ENCODE results near the gene SURF4.

SURF4 gene

GRCh38 chr9:133372144-133372543 lies 3.7 kb downstream of the SURF4 start:
- DNase-seq (ENCODE audit: low read depth), result no peak

GRCh38 chr9:133371261-133371711 lies 4.6 kb downstream of the SURF4 start:
- peak; percentile 46 for DNase-seq (ENCODE audit: low read depth)

DNA sequence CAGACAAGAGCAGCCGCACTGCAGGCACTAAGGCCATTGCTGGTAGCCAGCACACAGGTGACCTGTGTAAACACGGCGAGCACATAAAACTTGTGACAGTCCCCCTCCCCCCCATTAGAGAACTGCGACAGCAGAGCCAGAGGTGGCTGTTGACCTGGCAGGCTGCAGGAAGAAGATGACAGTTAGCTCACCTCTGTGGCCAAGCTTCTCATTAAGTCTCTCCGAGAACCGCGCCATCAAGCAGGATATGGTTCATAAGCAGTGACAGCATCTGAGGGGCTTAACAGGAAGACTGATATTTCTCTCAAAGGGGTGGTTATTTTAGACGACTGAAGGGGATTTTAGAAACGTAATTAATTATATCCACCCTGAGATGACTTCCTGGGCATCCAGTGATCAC lies 5.2 kb downstream of the SURF4 start:
- DNase-seq (ENCODE audit: low read depth), result no peak

- DNase-seq (ENCODE audit: low read depth), result no peak
Measured at GRCh38 chr9:133369933-133370332, 5.9 kb downstream of the SURF4 start.

- DNase-seq (ENCODE audit: low read depth), result no peak
Measured at GRCh38 chr9:133369422-133369821, 6.4 kb downstream of the SURF4 start.

DNA sequence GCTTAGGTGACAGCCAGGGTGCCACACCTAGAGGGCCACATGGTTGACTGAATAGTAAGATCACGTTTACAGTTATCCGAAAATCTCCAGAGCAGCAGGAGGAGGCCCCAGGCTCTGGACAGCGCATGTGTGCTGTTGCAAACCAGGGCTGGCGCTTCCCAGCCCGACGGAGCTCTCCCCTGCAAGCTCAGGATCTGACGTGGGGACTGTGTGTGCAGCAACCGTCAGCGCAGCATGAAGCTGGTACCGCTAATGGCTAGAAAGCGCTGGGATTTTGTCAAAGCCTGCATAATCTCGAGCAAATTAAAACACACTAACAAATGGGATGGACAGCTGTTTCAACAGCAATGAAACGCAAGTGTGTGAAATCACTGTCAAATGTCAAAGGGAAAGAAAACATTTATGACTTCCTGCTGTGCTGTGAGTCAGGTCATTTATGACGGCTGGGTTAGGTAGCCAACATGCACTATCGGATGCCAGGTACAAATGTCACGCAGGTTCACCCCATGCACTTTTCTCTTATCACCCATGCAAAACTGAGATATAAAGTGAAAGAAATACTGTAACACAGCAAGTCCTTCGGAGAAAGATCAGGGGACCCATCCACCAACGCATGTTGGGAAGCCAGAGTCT lies 7.5 kb downstream of the SURF4 start:
- DNase-seq (ENCODE audit: low read depth), result no peak

- DNase-seq (ENCODE audit: low read depth), result no peak
Measured at GRCh38 chr9:133367778-133368177, 8.1 kb downstream of the SURF4 start.

GRCh38 chr9:133367221-133367620 lies 8.6 kb downstream of the SURF4 start:
- DNase-seq (ENCODE audit: low read depth), result no peak

DNA sequence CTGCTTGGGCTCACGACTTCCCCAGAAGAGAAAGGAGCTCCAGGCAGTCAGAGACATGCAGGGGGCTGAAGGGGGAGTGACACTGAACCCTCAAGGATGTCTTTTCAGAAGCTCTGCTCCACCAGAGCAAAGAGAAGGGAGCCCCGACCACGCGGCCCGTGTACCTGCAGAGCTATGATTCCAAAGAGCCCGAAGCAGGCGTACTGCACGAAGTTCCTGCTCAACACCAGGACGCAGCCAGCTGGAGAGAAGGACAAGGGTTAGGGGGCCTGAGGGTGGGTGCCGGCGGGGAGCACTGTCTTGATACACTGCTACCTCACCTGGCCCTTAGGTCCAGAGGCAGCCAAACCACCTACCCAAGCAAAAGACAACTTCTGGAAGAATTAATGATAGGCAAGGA lies 9.4 kb downstream of the SURF4 start:
- DNase-seq (ENCODE audit: low read depth), result no peak

- no peak for DNase-seq (ENCODE audit: low read depth)
Measured at GRCh38 chr9:133362359-133363044, 13.4 kb downstream of the SURF4 start.

DNA sequence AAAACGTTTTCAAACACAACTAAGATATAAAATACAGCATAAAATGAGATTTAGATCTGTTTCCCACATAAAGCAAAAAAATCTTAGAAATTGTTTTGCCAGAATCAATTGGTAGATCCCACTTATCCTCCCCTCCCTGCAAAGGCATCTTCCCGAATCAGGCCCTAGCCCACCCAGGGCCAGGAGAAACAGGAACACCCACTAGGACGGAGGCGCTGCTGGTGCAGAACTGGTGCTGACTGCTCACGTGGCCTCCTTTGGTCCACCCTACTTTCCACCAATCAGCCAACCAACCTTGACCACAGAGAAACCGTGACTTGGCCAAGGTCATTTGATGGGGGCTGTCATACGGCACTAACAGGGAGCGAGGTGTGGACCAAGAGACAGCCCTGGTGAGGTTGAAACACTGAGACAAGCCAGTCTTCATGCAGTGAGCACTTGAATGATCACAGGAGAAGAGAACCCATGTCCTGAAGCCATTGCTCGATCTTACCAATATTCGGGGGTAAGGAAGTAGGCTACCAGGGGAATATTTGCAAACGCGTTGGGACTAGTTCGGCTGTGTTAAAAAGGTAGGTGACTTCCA lies 14.3 kb downstream of the SURF4 start:
- DNase-seq (ENCODE audit: low read depth), result no peak

- DNase-seq (ENCODE audit: low read depth), result no peak
Measured at GRCh38 chr9:133360400-133361393, 15.2 kb downstream of the SURF4 start.

DNA sequence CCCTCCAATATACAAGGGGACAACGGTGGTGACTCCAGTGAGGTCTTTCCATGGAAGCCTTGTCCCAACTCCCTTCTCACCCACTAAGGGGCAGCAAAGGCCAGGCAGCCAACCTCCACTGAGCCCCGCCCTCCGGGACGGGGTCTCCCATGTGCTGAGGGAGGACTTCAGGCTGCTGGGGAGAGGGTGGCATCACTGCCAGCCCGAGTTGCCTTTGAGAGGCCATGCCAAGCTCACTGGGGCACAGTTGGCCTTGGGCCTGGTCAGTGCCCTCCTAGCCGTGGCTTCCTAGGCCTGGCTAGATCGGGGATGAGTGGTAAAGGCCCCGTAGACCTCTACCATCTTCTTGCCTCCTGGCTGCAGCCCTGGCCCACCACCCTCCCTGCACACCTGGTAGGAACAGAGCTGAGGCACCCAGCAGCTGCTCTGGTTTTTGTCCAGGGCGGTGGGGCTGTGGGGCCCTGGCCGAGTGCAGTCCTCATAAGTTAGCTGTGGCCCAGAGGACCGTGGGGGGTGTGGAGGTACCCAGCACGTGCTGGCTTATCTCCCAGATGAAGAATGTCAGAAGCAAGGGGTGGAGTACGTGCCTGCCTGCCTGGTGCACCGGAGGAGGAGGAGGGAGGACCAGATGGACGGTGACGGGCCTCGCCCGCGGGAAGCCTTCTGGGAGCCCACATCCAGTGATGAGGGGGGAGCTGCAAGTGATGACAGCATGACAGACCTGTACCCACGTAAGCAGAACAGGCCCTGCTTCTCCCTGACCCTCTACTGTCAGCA lies 16.3 kb downstream of the SURF4 start:
- no peak for DNase-seq (ENCODE audit: low read depth)

- no peak for DNase-seq (ENCODE audit: low read depth)
Measured at GRCh38 chr9:133357656-133358055, 18.2 kb downstream of the SURF4 start.

- peak; percentile 86 for DNase-seq (ENCODE audit: low read depth)
Measured at GRCh38 chr9:133356391-133357091, 19.3 kb downstream of the SURF4 start, which contains the start of the genes SURF1 and SURF2. TSS of gene SURF1 (minus strand) at chr9:133356487. CDS start at chr9:133356453, 34 bp downstream. TSS of gene SURF2 (plus strand) at chr9:133356550. CDS start at chr9:133356593, 43 bp downstream.

- no peak for DNase-seq (ENCODE audit: low read depth)
Measured at GRCh38 chr9:133355881-133356357, 19.9 kb downstream of the SURF4 start.

GRCh38 chr9:133354766-133355165 lies 21.1 kb downstream of the SURF4 start:
- no peak for DNase-seq (ENCODE audit: low read depth)

GRCh38 chr9:133353548-133353947 lies 22.3 kb downstream of the SURF4 start:
- no peak for DNase-seq (ENCODE audit: low read depth)

DNA sequence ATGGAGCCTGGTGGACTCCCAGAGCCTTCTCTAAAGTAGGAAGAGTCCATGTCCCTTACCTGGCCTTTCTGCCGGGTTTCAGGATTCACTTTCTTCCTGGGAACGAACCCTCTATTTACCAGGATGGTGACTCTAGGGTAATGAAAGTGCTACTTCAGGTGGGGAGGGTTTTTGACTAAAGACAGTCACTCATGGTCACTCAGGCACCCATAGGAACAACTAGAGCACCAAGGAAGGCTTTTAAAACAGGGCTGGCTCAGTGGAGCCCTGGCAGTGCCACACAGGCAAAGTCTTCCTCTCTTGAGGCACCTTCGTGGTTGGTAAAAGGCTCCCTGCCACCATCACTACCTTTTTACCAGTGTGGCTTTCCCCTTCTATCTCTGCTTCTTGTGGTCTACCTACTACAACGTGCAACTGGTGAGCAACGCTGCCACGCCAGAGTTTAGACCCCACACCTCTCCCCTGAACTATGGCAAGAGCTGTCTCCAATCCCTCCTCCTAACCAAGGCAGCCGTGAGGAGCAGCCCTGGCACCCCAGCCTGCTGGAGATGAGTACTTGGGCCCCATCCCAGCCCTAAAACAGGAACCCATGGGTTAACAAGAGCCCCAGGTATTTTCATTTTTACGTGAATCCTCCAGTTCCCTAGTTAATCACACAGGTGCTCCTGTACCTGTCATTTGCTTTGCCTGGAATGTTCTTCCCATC lies 23.1 kb downstream of the SURF4 start:
- DNase-seq (ENCODE audit: low read depth), result no peak

Measured in activated T-helper 1 cell treated with Interleukin-2 at 50 U/mL for 16 hours (primary cell).